Esophagus muscularis mucosa (tissue), 4 donors: ENCODE results near the gene CFL2. TPM values are rescaled to one million over a fixed set of nuclear protein-coding genes. Genes with fewer than 3 reads are reported as not detected.

Experiments
- DNase-seq: peaks from one replicate; pipeline ENCODE4 v3.0.0-alpha.2; 2017; ENCODE audit errors: extremely low spot score
- H3K27ac ChIP-seq, 4 donors: fragments of 200-600 bp; sonication (generic); replicated peaks in 1 of 4; 1 replicate in 3 of 4; 2 replicates in 1 of 4; pipeline ENCODE4 v1.5.1; 2016 to 2019; ENCODE audit warnings: mild to moderate bottlenecking in 1 of 4
- H3K27me3 ChIP-seq, 4 donors: fragments of 200-600 bp; sonication (generic); one replicate each; pipeline versions ENCODE4 v1.5.1 to v1.6.0; 2016 to 2019
- H3K36me3 ChIP-seq, 4 donors: fragments of 200-600 bp; sonication (generic); one replicate each; pipeline ENCODE4 v1.5.1; 2016 to 2019
- H3K4me1 ChIP-seq, 4 donors: fragments of 200-600 bp; sonication (generic); one replicate each; pipeline ENCODE4 v1.5.1; 2016 to 2019
- H3K4me3 ChIP-seq, 4 donors: fragments of 200-600 bp; sonication (generic); 1 replicate in 2 of 4; 2 replicates in 2 of 4; pipeline ENCODE4 v1.5.1; 2016 to 2019; ENCODE audit warnings: mild to moderate bottlenecking in 4 of 4, moderate library complexity in 1 of 4
- H3K9me3 ChIP-seq, 4 donors: fragments of 200-600 bp; sonication (generic); 1 replicate in 3 of 4; 2 replicates in 1 of 4; pipeline ENCODE4 v1.5.1; 2016 to 2019
- EP300 ChIP-seq: sonication (generic); formaldehyde crosslinking; IDR thresholded peaks from one replicate; pipeline ENCODE4 v1.6.1; 2017; ENCODE audit warnings: antibody characterized with exemption
- POLR2A ChIP-seq: fragments of 450-650 bp; IDR thresholded peaks from one replicate; pipeline ENCODE4 v1.6.1; 2017; ENCODE audit warnings: antibody characterized with exemption, moderate library complexity, mild to moderate bottlenecking, low read depth
- POLR2AphosphoS5 ChIP-seq, 2 donors: sonication (generic); formaldehyde crosslinking; IDR thresholded peaks; one replicate each; pipeline ENCODE4 v1.6.1; 2017; ENCODE audit warnings: antibody characterized with exemption in 2 of 2
- WGBS: methylation state at CpG from one replicate; pipeline ENCODE4 v1.1.5; 2018; 5-methylcytosine and 5-hydroxymethylcytosine counted together
- intact Hi-C: fragments of 100-400 bp; cut with DNase I; formaldehyde crosslinking; loops from one replicate; pipeline ENCODE4 v1.15.1; 2023
- total RNA-seq, 4 donors: library from RNA; depleted of rRNA; stranded (reverse); fragments of >200 nt; gene quantifications; one replicate each; pipeline versions ENCODE4 v1.1.0 to v1.2.1, GENCODE V29; 2016
- TF ChIP-seq, protein P1 (sequence below), 3 experiments: fragments of 200-600 bp in 2 of 3; fragments of 450-650 bp in 1 of 3; sonication (generic) in 2 of 3; IDR thresholded peaks; one replicate each; pipeline ENCODE4 v1.5.1; 2017 to 2019; ENCODE audit warnings: antibody characterized with exemption in 3 of 3, mild to moderate bottlenecking in 2 of 3, moderate library complexity in 1 of 3

The CFL2 gene
- total RNA-seq, 4 donors from 2014 or later, result 247 to 265 (median 257) TPM

DNA sequence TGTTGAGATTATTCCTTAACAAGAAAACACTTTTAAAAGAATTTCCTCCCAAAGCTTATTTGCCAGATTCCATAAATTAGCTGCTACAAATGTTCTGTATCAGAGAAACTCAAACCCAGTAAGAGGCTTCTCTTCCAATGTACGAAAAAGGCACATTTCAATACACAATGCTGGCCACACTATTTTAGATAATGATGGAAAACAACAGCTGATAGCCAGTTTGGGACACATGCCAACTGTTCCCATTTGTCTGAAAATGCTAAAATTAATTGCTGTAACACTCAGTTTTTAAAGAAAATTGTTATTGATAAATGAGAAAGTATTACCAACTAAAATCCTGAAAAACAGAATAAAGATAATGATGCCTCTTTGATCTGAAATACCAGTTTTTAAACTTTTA, 4.4 kb downstream of the CFL2 start:
- TF ChIP-seq EP300 (no peak), POLR2A (no peak), POLR2AphosphoS5 (IDR thresholded peaks at IDR 0.05) (no peak)
- TF ChIP-seq, protein P1, sequence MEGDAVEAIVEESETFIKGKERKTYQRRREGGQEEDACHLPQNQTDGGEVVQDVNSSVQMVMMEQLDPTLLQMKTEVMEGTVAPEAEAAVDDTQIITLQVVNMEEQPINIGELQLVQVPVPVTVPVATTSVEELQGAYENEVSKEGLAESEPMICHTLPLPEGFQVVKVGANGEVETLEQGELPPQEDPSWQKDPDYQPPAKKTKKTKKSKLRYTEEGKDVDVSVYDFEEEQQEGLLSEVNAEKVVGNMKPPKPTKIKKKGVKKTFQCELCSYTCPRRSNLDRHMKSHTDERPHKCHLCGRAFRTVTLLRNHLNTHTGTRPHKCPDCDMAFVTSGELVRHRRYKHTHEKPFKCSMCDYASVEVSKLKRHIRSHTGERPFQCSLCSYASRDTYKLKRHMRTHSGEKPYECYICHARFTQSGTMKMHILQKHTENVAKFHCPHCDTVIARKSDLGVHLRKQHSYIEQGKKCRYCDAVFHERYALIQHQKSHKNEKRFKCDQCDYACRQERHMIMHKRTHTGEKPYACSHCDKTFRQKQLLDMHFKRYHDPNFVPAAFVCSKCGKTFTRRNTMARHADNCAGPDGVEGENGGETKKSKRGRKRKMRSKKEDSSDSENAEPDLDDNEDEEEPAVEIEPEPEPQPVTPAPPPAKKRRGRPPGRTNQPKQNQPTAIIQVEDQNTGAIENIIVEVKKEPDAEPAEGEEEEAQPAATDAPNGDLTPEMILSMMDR (IDR thresholded peaks at IDR 0.05), result no peak
- Histone ChIP-seq H3K27me3 (no peaks in the 10 kb centered on the region), H3K36me3 (peaks cover 0 to 12% (median 5%) of the 10 kb centered on the region in 4 donors), H3K4me1 (peaks cover 14 to 56% (median 53%) of the 10 kb centered on the region in 4 donors), H3K27ac (peak overlapping the region; percentile 98 to 100 (median 98)), H3K9me3 (no peaks in the 10 kb centered on the region), H3K4me3 (peak overlapping the region in 2 of 4 donors; percentile 79 to 91)
- 44% methylated on average over 1 of the region's 1 CpG for WGBS
- DNase-seq, result no peak
- intact Hi-C loops, result loop anchor here (10.0 kb wide), 1 partner anchor 165 kb away; the partner anchor contains the start of gene BAZ1A

DNA sequence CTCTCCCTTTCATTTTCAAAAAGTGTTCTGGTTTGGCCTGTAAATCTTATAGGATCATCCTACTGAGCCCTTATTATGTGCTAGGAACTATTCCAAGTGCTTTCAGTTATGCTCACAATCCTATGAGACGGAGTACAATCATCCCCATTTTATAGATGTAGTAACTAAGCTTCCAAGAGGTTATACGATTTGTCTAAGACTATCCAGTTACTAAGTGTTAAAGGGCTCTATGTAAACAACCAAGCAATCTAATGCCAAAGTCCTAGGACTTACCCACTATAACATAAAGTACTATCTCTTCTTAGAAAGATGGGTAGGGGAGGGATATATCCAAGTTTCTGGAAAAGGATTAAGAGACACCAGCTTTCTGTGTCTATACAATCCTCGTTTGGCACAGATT, 6.7 kb downstream of the CFL2 start:
- Histone ChIP-seq H3K36me3 (peaks cover 0 to 10% (median 5%) of the 10 kb centered on the region in 4 donors), H3K27ac (peak overlapping the region; percentile 98 to 100 (median 98)), H3K4me1 (peaks cover 6 to 48% (median 43%) of the 10 kb centered on the region in 4 donors), H3K27me3 (no peaks in the 10 kb centered on the region), H3K9me3 (no peaks in the 10 kb centered on the region), H3K4me3 (no peak overlapping the region)
- intact Hi-C loops, result no loop called here
- 73% methylated on average over 3 of the region's 3 CpGs for WGBS
- no peak for DNase-seq
- TF ChIP-seq POLR2AphosphoS5 (IDR thresholded peaks at IDR 0.05) (no peak), POLR2A (no peak), EP300 (no peak)
- TF ChIP-seq, protein P1 (IDR thresholded peaks at IDR 0.05), result no peak

DNA sequence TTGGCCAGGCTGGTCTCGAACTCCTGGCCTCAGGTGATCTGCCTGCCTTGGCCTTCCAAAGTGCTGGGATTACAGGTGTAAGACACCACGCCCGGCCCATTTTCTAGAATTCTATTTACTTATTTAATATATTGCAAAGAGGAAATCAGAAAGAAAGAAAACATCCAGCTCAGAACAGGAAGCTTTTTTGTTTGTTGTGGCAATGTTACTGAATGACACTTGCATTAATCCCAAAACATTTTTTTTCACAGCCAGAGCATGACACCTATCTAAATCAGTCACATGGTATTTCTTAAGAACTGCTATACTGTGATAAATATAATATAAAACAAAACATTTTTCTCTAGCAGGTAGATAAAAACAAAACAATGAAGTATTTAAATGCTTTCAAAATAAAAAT, 12.6 kb downstream of the CFL2 start:
- Histone ChIP-seq H3K27me3 (no peaks in the 10 kb centered on the region), H3K9me3 (no peaks in the 10 kb centered on the region), H3K27ac (no peak overlapping the region), H3K4me1 (peaks cover 0 to 12% (median 9%) of the 10 kb centered on the region in 4 donors), H3K36me3 (no peaks in the 10 kb centered on the region), H3K4me3 (no peak overlapping the region)
- TF ChIP-seq, protein P1 (IDR thresholded peaks at IDR 0.05), result no peak
- TF ChIP-seq POLR2AphosphoS5 (IDR thresholded peaks at IDR 0.05) (no peak), EP300 (no peak), POLR2A (no peak)
- intact Hi-C loops, result no loop called here
- 100% methylated on average over 3 of the region's 3 CpGs for WGBS
- no peak for DNase-seq

DNA sequence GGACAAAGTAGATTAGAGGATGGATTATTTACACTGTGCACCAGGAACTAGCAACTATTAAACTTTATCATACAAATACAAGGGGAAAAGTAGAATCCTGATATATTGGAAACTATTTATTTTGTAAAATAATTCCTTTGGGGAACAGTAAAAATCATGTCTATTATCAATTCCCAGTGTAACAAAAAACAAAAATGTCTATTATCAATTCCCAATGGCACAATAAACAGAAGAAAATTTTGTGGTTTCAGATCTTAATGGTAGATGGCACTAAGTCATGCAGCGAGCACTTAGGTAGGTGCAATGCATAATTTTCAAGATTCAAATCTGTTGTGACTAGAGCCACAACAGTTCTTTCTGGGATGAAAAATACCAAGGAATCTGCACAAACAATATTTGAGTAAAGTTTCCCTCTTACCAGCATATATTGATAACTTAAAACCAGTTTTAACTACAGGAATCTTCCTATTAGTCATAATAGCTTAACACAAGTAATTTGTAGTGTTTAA, 13.7 kb downstream of the CFL2 start:
- no peak for DNase-seq
- peaks cover 0 to 12% (median 9%) of the 10 kb centered on the region in 4 donors for H3K4me1 ChIP-seq
- no peaks in the 10 kb centered on the region for H3K27me3 ChIP-seq
- TF ChIP-seq POLR2A (no peak), POLR2AphosphoS5 (IDR thresholded peaks at IDR 0.05) (no peak), EP300 (no peak)
- TF ChIP-seq, protein P1 (IDR thresholded peaks at IDR 0.05), result no peak
- no peak overlapping the region for H3K27ac ChIP-seq
- H3K4me3 ChIP-seq, result no peak overlapping the region
- intact Hi-C loops, result no loop called here
- H3K9me3 ChIP-seq, result no peaks in the 10 kb centered on the region
- H3K36me3 ChIP-seq, result no peaks in the 10 kb centered on the region
- WGBS, result 92% methylated on average over 1 of the region's 1 CpG
